K562 (cell line): ENCODE measurements around the gene KCNAB1. TPM values are rescaled to one million over a fixed set of nuclear protein-coding genes. Genes with fewer than 3 reads are reported as not detected.

Experiments
- ATF1 ChIP-seq, 2 experiments: fragments of 450-650 bp in 1 of 2; IDR thresholded peaks; 2 replicates each; pipeline ENCODE4 v1.6.1; 2016; ENCODE audit warnings: missing compliant biosample characterization in 1 of 2, missing genetic modification characterization in 1 of 2
- CBX5 ChIP-seq: IDR thresholded peaks from 2 replicates; pipeline ENCODE4 v1.6.1; 2014; ENCODE audit warnings: low read depth, borderline replicate concordance
- CBX8 ChIP-seq: fragments of 200-600 bp; sonication (generic); IDR thresholded peaks from 2 replicates; pipeline ENCODE4 v1.6.1; 2012; ENCODE audit warnings: borderline replicate concordance, mixed run types, low read depth, mild to moderate bottlenecking, moderate library complexity, mixed read lengths, low read length, control low read depth, inconsistent platforms; ENCODE audit not compliant: poor library complexity, severe bottlenecking; ENCODE audit errors: extremely low read depth
- RAD21 ChIP-seq, 2 experiments: fragments of 250-450 bp in 1 of 2; fragments of 450-650 bp in 1 of 2; sonication (Bioruptor Pico) in 1 of 2; formaldehyde crosslinking in 1 of 2; IDR thresholded peaks in 1 of 2; conservative IDR thresholded peaks in 1 of 2; 2 replicates each; pipeline versions ENCODE4 v1.4.0 to v1.8.0; 2020 to 2022; ENCODE audit warnings: mild to moderate bottlenecking in 2 of 2, moderate library complexity in 1 of 2
- SREBF2 ChIP-seq: sonication (generic); formaldehyde crosslinking; IDR thresholded peaks from 2 replicates; pipeline ENCODE4 v1.4.0; 2020; ENCODE audit warnings: mild to moderate bottlenecking, missing genetic modification reagents
- ZNF77 ChIP-seq: fragments of 250-450 bp; sonication (Bioruptor Pico); IDR thresholded peaks from 2 replicates; pipeline ENCODE4 v1.5.0; 2020
- polyA plus RNA-seq, 8 experiments: library from polyadenylated mRNA; depleted of rRNA in 4 of 8; stranded (reverse) in 5 of 8; unstranded in 3 of 8; fragments of >200 nt; fragmentation: Nextera tagmentation in 2 of 8; fragmentation: Illumina TruSeq in 1 of 8; extraction: Ambion mirVana in 2 of 8; extraction: Trizol in 1 of 8; gene quantifications; 2 replicates each; pipeline versions ENCODE4 v1.2.1 to v1.2.3, GENCODE V29; 2011 to 2014; ENCODE audit warnings: inconsistent platforms in 1 of 8, missing spikeins in 1 of 8
- total RNA-seq, 7 experiments: library from RNA; depleted of rRNA in 6 of 7; stranded (reverse); fragments of >200 nt in 6 of 7; fragmentation: Illumina TruSeq in 2 of 7; extraction: Trizol in 2 of 7; gene quantifications; 2 replicates each; pipeline versions ENCODE4 v1.2.1 to v1.2.3, GENCODE V29; 2011 to 2021; ENCODE audit warnings: low replicate concordance in 1 of 7
- TF ChIP-seq, protein P1 (sequence below), 2 experiments: fragments of 450-650 bp; formaldehyde crosslinking in 1 of 2; IDR thresholded peaks; 2 replicates each; pipeline versions ENCODE4 v1.4.0 to v1.6.1; 2014 to 2020; ENCODE audit warnings: mild to moderate bottlenecking in 2 of 2, borderline replicate concordance in 1 of 2, low read depth in 1 of 2
- TF ChIP-seq, protein P2 (sequence below): fragments of 450-650 bp; formaldehyde crosslinking; conservative IDR thresholded peaks from 2 replicates; pipeline ENCODE4 v1.4.0; 2022; ENCODE audit warnings: mild to moderate bottlenecking, missing genetic modification characterization
- TF ChIP-seq, protein P3 (sequence below): fragments of 450-650 bp; formaldehyde crosslinking; IDR thresholded peaks from 2 replicates; pipeline ENCODE4 v1.4.0; 2020; ENCODE audit warnings: mild to moderate bottlenecking, moderate library complexity
- TF ChIP-seq, protein P4 (sequence below), 3 experiments: IDR thresholded peaks in 2 of 3; conservative IDR thresholded peaks in 1 of 3; 2 replicates each; pipeline ENCODE4 v1.5.1; 2011 to 2012; ENCODE audit warnings: low read length in 3 of 3, mild to moderate bottlenecking in 3 of 3, control low read depth in 2 of 3, improper control_type of control experiment in 1 of 3, inconsistent platforms in 1 of 3, low read depth in 1 of 3, mixed read lengths in 1 of 3, moderate library complexity in 1 of 3; ENCODE audit not compliant: insufficient read depth in 2 of 3

The KCNAB1 gene
- total and polyA plus RNA-seq, 9 of the 15 experiments (the other 6 are each of a cell fraction or from before 2014, with no cell fraction given), result 0.14 to 1.2 (median 0.51) TPM

DNA sequence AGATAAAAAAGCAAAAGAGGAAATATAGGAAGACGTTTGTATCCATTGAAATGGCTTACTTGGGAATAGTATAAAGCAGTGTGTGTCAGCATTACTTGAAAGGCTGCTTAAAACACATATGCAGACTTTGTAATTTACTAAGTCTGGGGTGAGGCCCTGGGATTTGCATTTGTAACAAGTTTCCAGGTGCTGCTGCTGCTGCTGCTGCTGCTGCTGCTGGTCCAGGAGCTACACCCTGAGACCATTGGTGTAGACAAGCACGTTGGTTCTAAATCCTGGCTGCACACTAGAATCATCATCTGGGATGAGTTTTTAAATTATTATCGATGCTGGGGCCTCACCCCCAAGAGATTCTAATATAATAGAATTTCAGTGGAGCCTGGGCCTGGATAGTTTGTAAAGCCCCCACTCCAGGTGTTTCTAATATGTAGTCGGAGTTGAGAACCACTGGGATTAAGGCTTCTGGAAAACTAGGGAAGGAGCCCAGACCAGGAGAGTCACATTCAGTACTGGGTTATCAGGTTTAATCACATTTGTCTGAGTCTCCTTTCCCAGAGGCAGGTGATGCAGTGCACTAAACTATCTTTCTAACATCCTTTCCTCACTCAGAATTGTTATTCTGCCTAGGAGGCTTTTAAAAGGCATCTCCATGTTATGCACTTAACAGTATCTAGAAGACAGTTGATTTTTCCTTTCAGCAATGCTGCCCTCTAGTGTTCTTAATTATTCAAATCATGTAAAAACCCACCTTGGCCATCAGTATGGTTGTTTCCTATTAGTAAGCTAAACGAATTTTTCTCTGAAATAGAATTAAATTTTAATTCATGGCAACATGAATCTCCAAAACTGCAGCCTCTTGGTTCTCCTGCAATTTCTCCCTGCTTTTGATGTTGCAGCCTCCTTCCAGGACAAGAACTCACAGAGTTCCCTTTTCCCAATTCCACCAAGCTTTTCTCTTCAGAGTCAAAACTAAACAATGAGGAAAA is 389.1 kb downstream of the KCNAB1 start (continued):
- TF ChIP-seq, protein P1, sequence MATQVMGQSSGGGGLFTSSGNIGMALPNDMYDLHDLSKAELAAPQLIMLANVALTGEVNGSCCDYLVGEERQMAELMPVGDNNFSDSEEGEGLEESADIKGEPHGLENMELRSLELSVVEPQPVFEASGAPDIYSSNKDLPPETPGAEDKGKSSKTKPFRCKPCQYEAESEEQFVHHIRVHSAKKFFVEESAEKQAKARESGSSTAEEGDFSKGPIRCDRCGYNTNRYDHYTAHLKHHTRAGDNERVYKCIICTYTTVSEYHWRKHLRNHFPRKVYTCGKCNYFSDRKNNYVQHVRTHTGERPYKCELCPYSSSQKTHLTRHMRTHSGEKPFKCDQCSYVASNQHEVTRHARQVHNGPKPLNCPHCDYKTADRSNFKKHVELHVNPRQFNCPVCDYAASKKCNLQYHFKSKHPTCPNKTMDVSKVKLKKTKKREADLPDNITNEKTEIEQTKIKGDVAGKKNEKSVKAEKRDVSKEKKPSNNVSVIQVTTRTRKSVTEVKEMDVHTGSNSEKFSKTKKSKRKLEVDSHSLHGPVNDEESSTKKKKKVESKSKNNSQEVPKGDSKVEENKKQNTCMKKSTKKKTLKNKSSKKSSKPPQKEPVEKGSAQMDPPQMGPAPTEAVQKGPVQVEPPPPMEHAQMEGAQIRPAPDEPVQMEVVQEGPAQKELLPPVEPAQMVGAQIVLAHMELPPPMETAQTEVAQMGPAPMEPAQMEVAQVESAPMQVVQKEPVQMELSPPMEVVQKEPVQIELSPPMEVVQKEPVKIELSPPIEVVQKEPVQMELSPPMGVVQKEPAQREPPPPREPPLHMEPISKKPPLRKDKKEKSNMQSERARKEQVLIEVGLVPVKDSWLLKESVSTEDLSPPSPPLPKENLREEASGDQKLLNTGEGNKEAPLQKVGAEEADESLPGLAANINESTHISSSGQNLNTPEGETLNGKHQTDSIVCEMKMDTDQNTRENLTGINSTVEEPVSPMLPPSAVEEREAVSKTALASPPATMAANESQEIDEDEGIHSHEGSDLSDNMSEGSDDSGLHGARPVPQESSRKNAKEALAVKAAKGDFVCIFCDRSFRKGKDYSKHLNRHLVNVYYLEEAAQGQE (IDR thresholded peaks at IDR 0.05; ENCODE audit: borderline replicate concordance), result peak; percentile 77
- TF ChIP-seq, protein P1 (CRISPR knock-in tag; IDR thresholded peaks at IDR 0.05; ENCODE audit: low read depth), result no peak
- no peak for TF ChIP-seq CBX5
- TF ChIP-seq CBX8, result peak; percentile 41
- TF ChIP-seq, protein P2, sequence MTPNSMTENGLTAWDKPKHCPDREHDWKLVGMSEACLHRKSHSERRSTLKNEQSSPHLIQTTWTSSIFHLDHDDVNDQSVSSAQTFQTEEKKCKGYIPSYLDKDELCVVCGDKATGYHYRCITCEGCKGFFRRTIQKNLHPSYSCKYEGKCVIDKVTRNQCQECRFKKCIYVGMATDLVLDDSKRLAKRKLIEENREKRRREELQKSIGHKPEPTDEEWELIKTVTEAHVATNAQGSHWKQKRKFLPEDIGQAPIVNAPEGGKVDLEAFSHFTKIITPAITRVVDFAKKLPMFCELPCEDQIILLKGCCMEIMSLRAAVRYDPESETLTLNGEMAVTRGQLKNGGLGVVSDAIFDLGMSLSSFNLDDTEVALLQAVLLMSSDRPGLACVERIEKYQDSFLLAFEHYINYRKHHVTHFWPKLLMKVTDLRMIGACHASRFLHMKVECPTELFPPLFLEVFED (CRISPR knock-in tag), result no peak
- peak; percentile 79 to 92 for TF ChIP-seq RAD21 (CRISPR knock-in tag; conservative IDR thresholded peaks at IDR 0.05 in 1 of 2, IDR thresholded peaks at IDR 0.05 in 1 of 2)
- TF ChIP-seq ATF1 (CRISPR knock-in tag; IDR thresholded peaks at IDR 0.05), result no peak
- no peak for TF ChIP-seq ATF1 (tag; IDR thresholded peaks at IDR 0.05)
- no peak for TF ChIP-seq ZNF77 (CRISPR knock-in tag)
- no peak for TF ChIP-seq SREBF2 (CRISPR knock-in tag)
- TF ChIP-seq, protein P3, sequence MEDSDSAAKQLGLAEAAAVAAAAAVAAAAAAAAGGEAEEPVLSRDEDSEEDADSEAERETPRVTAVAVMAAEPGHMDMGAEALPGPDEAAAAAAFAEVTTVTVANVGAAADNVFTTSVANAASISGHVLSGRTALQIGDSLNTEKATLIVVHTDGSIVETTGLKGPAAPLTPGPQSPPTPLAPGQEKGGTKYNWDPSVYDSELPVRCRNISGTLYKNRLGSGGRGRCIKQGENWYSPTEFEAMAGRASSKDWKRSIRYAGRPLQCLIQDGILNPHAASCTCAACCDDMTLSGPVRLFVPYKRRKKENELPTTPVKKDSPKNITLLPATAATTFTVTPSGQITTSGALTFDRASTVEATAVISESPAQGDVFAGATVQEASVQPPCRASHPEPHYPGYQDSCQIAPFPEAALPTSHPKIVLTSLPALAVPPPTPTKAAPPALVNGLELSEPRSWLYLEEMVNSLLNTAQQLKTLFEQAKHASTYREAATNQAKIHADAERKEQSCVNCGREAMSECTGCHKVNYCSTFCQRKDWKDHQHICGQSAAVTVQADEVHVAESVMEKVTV (CRISPR knock-in tag), result peak; percentile 75
- TF ChIP-seq, protein P4, sequence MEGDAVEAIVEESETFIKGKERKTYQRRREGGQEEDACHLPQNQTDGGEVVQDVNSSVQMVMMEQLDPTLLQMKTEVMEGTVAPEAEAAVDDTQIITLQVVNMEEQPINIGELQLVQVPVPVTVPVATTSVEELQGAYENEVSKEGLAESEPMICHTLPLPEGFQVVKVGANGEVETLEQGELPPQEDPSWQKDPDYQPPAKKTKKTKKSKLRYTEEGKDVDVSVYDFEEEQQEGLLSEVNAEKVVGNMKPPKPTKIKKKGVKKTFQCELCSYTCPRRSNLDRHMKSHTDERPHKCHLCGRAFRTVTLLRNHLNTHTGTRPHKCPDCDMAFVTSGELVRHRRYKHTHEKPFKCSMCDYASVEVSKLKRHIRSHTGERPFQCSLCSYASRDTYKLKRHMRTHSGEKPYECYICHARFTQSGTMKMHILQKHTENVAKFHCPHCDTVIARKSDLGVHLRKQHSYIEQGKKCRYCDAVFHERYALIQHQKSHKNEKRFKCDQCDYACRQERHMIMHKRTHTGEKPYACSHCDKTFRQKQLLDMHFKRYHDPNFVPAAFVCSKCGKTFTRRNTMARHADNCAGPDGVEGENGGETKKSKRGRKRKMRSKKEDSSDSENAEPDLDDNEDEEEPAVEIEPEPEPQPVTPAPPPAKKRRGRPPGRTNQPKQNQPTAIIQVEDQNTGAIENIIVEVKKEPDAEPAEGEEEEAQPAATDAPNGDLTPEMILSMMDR (IDR thresholded peaks at IDR 0.05 in 2 of 3, conservative IDR thresholded peaks at IDR 0.05 in 1 of 3; ENCODE audit: insufficient read depth in 2 of 3, low read depth in 1 of 3, low read length in 3 of 3), result peak; percentile 60 to 75 (median 62); a peak in 4 of 6 replicates
